H9 (cell line): ENCODE results near the gene HLX. TPM values are rescaled to one million over a fixed set of nuclear protein-coding genes. Genes with fewer than 3 reads are reported as not detected.

ENCODE experiments used
- DNase-seq: peaks from one replicate; pipeline ENCODE4 v3.0.0-alpha.2; 2017
- H2AFZ ChIP-seq: one replicate; pipeline ENCODE4 v1.6.1; 2013; ENCODE audit warnings: mild to moderate bottlenecking, low read length, control low read depth, moderate library complexity
- H2AK5ac ChIP-seq: 2 replicates; pipeline ENCODE4 v1.6.1; 2013; ENCODE audit warnings: low read length, control low read depth, mixed read lengths; ENCODE audit not compliant: insufficient read length
- H2BK120ac ChIP-seq: one replicate; pipeline ENCODE4 v1.6.1; 2013; ENCODE audit warnings: low read depth, mild to moderate bottlenecking, low read length, control low read depth, inconsistent platforms; ENCODE audit not compliant: poor library complexity, severe bottlenecking
- H2BK12ac ChIP-seq: 2 replicates; pipeline ENCODE4 v1.6.1; 2013; ENCODE audit warnings: low read length, control low read depth, mixed read lengths, low read depth; ENCODE audit not compliant: insufficient read length
- H2BK15ac ChIP-seq: 2 replicates; pipeline ENCODE4 v1.6.1; 2013; ENCODE audit warnings: low read depth, low read length, control low read depth
- H2BK20ac ChIP-seq: one replicate; pipeline ENCODE4 v1.6.1; 2013; ENCODE audit warnings: low read depth, mild to moderate bottlenecking, low read length, control low read depth, inconsistent platforms; ENCODE audit not compliant: poor library complexity, severe bottlenecking
- H2BK5ac ChIP-seq: 2 replicates; pipeline ENCODE4 v1.6.1; 2013; ENCODE audit warnings: low read length, control low read depth, mixed read lengths; ENCODE audit not compliant: insufficient read length
- H3K14ac ChIP-seq: 2 replicates; pipeline ENCODE4 v1.6.1; 2013; ENCODE audit warnings: low read length, control low read depth; ENCODE audit not compliant: insufficient read depth
- H3K18ac ChIP-seq: 2 replicates; pipeline ENCODE4 v1.6.1; 2013; ENCODE audit warnings: low read depth, mild to moderate bottlenecking, mixed read lengths, low read length, control low read depth; ENCODE audit not compliant: insufficient read length
- H3K23ac ChIP-seq: 2 replicates; pipeline ENCODE4 v1.6.1; 2013; ENCODE audit warnings: low read length, control low read depth, mixed read lengths, low read depth; ENCODE audit not compliant: insufficient read length
- H3K23me2 ChIP-seq: 2 replicates; pipeline ENCODE4 v1.6.1; 2013; ENCODE audit warnings: low read depth, mild to moderate bottlenecking, mixed read lengths, low read length, control low read depth; ENCODE audit not compliant: insufficient read length, poor library complexity, severe bottlenecking
- H3K27ac ChIP-seq: 2 replicates; pipeline ENCODE4 v1.5.1; 2013; ENCODE audit warnings: low read length, control low read depth, mixed read lengths, low read depth; ENCODE audit not compliant: insufficient read length
- H3K27me3 ChIP-seq: 2 replicates; pipeline ENCODE4 v1.6.1; 2013; ENCODE audit warnings: low read length, control low read depth, inconsistent platforms; ENCODE audit not compliant: insufficient read depth
- H3K4ac ChIP-seq: 2 replicates; pipeline ENCODE4 v1.6.1; 2013; ENCODE audit warnings: low read depth, mild to moderate bottlenecking, control low read depth, inconsistent platforms, low read length, moderate library complexity
- H3K4me1 ChIP-seq: 2 replicates; pipeline ENCODE4 v1.6.1; 2013; ENCODE audit warnings: low read length, control low read depth, inconsistent platforms; ENCODE audit not compliant: insufficient read depth
- H3K4me2 ChIP-seq: 2 replicates; pipeline ENCODE4 v1.6.1; 2013; ENCODE audit warnings: low read length, control low read depth, mixed read lengths; ENCODE audit not compliant: insufficient read length, insufficient read depth
- H3K56ac ChIP-seq: 2 replicates; pipeline ENCODE4 v1.6.1; 2013; ENCODE audit warnings: low read depth, mild to moderate bottlenecking, mixed read lengths, low read length, control low read depth; ENCODE audit not compliant: insufficient read length
- H3K79me1 ChIP-seq: 2 replicates; pipeline ENCODE4 v1.6.1; 2013; ENCODE audit warnings: low read depth, mild to moderate bottlenecking, moderate library complexity, low read length, control low read depth, inconsistent platforms; ENCODE audit not compliant: insufficient read depth, poor library complexity, severe bottlenecking
- H3K79me2 ChIP-seq: 2 replicates; pipeline ENCODE4 v1.6.1; 2013; ENCODE audit warnings: low read length, control low read depth, inconsistent platforms; ENCODE audit not compliant: insufficient read depth
- H3K9ac ChIP-seq: 2 replicates; pipeline ENCODE4 v1.6.1; 2013; ENCODE audit warnings: low read length, control low read depth, mixed read lengths; ENCODE audit not compliant: insufficient read length; ENCODE audit errors: extremely low read depth
- H3K9me3 ChIP-seq: one replicate; pipeline ENCODE4 v1.6.1; 2013; ENCODE audit warnings: low read depth, low read length, inconsistent platforms; ENCODE audit not compliant: control insufficient read depth
- H3T11ph ChIP-seq: one replicate; pipeline ENCODE4 v1.6.1; 2013; ENCODE audit warnings: mild to moderate bottlenecking, low read length, control low read depth, inconsistent platforms
- H4K20me1 ChIP-seq: one replicate; pipeline ENCODE4 v1.6.1; 2013; ENCODE audit not compliant: control insufficient read depth, insufficient read length, insufficient read depth
- H4K5ac ChIP-seq: 2 replicates; pipeline ENCODE4 v1.6.1; 2013; ENCODE audit warnings: low read depth, mild to moderate bottlenecking, mixed read lengths, low read length, control low read depth; ENCODE audit not compliant: insufficient read length
- H4K8ac ChIP-seq: replicated peaks from 2 replicates; pipeline ENCODE4 v1.6.1; 2013; ENCODE audit warnings: low read length, control low read depth, mixed read lengths, low read depth; ENCODE audit not compliant: insufficient read length
- H4K91ac ChIP-seq: 2 replicates; pipeline ENCODE4 v1.6.1; 2013; ENCODE audit warnings: low read depth, mild to moderate bottlenecking, moderate library complexity, mixed read lengths, low read length, control low read depth; ENCODE audit not compliant: insufficient read length
- H3K27ac Mint-ChIP-seq, 3 experiments: 2 replicates in 2 of 3; 3 replicates in 1 of 3; pipeline ENCODE4 v1.8.0; 2020 to 2021; ENCODE audit warnings: mixed read lengths in 3 of 3, mild to moderate bottlenecking in 1 of 3, moderate library complexity in 1 of 3
- H3K27me3 Mint-ChIP-seq: 2 replicates; pipeline ENCODE4 v1.8.0; 2021; ENCODE audit warnings: low read depth, mild to moderate bottlenecking, moderate library complexity, mixed read lengths
- H3K36me3 Mint-ChIP-seq, 3 experiments: 2 replicates in 2 of 3; 3 replicates in 1 of 3; pipeline ENCODE4 v1.8.0; 2020 to 2021; ENCODE audit warnings: low read depth in 3 of 3, mixed read lengths in 3 of 3; ENCODE audit not compliant: insufficient read depth in 1 of 3
- H3K4me1 Mint-ChIP-seq, 2 experiments: 2 replicates each; pipeline ENCODE4 v1.8.0; 2020; ENCODE audit warnings: mixed read lengths in 2 of 2
- H3K4me3 Mint-ChIP-seq, 2 experiments: 2 replicates in 1 of 2; 3 replicates in 1 of 2; pipeline ENCODE4 v1.8.0; 2020 to 2021; ENCODE audit warnings: mild to moderate bottlenecking in 2 of 2, mixed read lengths in 2 of 2, moderate library complexity in 1 of 2
- H3K9me3 Mint-ChIP-seq, 2 experiments: 2 replicates in 1 of 2; 3 replicates in 1 of 2; pipeline ENCODE4 v1.8.0; 2020; ENCODE audit warnings: mild to moderate bottlenecking in 2 of 2, mixed read lengths in 2 of 2, moderate library complexity in 1 of 2
- WGBS: extraction: QIAGEN DNeasy Blood & Tissue Kit; methylation state at CpG from one replicate; pipeline ENCODE4 v1.1.7; 2013; ENCODE audit warnings: missing lambda C conversion rate, low lambda C conversion rate, mixed read lengths; ENCODE audit not compliant: insufficient read length; ENCODE audit errors: extremely low coverage; 5-methylcytosine and 5-hydroxymethylcytosine counted together
- total RNA-seq: library from RNA; stranded (reverse); gene quantifications from 2 replicates; pipeline ENCODE4 v1.2.1, GENCODE V29; 2021
- TF ChIP-seq, protein P1 (sequence below): fragments of 200-600 bp; sonication (generic); conservative IDR thresholded peaks from 3 replicates; pipeline ENCODE4 v1.8.0; 2021; ENCODE audit warnings: antibody characterized with exemption, mild to moderate bottlenecking

HLX gene
- total RNA-seq, 1 experiment from 2014 or later, result 0.37 TPM

- Histone ChIP-seq H3K14ac (no peak overlapping the region), H3K79me2 (no peaks in the 10 kb centered on the region), H4K8ac (no peak overlapping the region), H2BK12ac (no peak overlapping the region), H4K5ac (no peak overlapping the region), H2BK20ac (no peak overlapping the region), H3K9me3 (no peaks in the 10 kb centered on the region), H4K91ac (no peak overlapping the region), H3K23me2 (no peaks in the 10 kb centered on the region), H3K27me3 (no peaks in the 10 kb centered on the region; the same call in 1 of the 2 replicates), H3K9ac (no peak overlapping the region), H2BK5ac (no peak overlapping the region), H3K27ac (no peak overlapping the region), H2AFZ (no peak overlapping the region), H3K56ac (no peak overlapping the region), H3K4me2 (no peak overlapping the region), H3K18ac (no peak overlapping the region), H3K4me1 (no peaks in the 10 kb centered on the region), H3K23ac (no peak overlapping the region), H4K20me1 (no peaks in the 10 kb centered on the region), H3K4ac (no peak overlapping the region), H2BK15ac (no peak overlapping the region), H3T11ph (no peak overlapping the region), H3K79me1 (no peaks in the 10 kb centered on the region), H2AK5ac (no peak overlapping the region), H2BK120ac (no peak overlapping the region)
- Mint-ChIP-seq H3K9me3 (no peaks in the 10 kb centered on the region), H3K27ac (no peak overlapping the region; a peak in 1 of 7 replicates), H3K36me3 (no peaks in the 10 kb centered on the region), H3K4me1 (no peaks in the 10 kb centered on the region), H3K4me3 (no peak overlapping the region), H3K27me3 (peaks cover 17% of the 10 kb centered on the region)
- WGBS, result no CpG with 5 or more reads among the region's 6 CpGs
- no peak for DNase-seq
- TF ChIP-seq, protein P1, sequence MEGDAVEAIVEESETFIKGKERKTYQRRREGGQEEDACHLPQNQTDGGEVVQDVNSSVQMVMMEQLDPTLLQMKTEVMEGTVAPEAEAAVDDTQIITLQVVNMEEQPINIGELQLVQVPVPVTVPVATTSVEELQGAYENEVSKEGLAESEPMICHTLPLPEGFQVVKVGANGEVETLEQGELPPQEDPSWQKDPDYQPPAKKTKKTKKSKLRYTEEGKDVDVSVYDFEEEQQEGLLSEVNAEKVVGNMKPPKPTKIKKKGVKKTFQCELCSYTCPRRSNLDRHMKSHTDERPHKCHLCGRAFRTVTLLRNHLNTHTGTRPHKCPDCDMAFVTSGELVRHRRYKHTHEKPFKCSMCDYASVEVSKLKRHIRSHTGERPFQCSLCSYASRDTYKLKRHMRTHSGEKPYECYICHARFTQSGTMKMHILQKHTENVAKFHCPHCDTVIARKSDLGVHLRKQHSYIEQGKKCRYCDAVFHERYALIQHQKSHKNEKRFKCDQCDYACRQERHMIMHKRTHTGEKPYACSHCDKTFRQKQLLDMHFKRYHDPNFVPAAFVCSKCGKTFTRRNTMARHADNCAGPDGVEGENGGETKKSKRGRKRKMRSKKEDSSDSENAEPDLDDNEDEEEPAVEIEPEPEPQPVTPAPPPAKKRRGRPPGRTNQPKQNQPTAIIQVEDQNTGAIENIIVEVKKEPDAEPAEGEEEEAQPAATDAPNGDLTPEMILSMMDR, result no peak; the same call in 2 of the 3 replicates
Observed at GRCh38 chr1:220914283-220915116, 35.3 kb downstream of the HLX start.
